COLO668 (cell line): ENCODE results near the gene GALNT12.

ENCODE experiments used
- DNase-seq: peaks from one replicate; lab custom pipeline; 2025; ENCODE audit not compliant: unreplicated experiment; lab: John Stamatoyannopoulos, UW

The GALNT12 gene, protein sequence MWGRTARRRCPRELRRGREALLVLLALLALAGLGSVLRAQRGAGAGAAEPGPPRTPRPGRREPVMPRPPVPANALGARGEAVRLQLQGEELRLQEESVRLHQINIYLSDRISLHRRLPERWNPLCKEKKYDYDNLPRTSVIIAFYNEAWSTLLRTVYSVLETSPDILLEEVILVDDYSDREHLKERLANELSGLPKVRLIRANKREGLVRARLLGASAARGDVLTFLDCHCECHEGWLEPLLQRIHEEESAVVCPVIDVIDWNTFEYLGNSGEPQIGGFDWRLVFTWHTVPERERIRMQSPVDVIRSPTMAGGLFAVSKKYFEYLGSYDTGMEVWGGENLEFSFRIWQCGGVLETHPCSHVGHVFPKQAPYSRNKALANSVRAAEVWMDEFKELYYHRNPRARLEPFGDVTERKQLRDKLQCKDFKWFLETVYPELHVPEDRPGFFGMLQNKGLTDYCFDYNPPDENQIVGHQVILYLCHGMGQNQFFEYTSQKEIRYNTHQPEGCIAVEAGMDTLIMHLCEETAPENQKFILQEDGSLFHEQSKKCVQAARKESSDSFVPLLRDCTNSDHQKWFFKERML

DNA sequence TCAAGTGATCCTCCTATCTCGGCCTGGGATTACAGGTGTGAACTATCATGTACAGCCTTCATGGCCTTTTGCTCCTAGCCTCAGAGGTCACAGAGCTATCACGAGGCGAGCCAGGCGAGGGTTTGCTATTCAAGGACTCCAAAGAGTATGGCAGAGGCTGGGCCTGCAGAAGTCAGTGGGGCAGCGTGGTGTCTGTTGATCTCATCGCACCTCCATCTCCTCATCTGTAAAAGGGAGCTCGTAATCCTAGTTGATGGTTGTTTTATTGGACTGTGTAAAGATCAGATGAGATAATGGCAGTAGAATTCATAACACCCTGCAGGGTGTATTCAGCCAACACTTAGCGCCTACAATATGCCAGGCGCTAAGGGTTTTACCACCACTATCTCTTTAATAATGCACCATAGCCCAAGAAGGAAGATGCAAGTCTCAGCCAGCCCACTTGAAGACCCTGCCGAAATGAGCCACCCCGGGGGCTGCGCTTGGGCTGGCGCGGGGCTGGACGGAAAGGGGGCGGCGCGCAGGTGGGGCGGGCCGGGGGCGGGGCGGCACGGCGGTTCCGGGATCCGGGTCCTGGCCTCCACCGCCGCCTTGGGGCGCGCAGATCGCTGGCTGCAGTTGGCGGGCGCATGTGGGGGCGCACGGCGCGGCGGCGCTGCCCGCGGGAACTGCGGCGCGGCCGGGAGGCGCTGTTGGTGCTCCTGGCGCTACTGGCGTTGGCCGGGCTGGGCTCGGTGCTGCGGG is at the start of gene GALNT12:
Gene GALNT12 (plus strand): TSS at position 601 of the 744 bp plus-strand sequence. CDS start 29 bp downstream, at position 630.
- DNase-seq, result peak; percentile 64

DNA sequence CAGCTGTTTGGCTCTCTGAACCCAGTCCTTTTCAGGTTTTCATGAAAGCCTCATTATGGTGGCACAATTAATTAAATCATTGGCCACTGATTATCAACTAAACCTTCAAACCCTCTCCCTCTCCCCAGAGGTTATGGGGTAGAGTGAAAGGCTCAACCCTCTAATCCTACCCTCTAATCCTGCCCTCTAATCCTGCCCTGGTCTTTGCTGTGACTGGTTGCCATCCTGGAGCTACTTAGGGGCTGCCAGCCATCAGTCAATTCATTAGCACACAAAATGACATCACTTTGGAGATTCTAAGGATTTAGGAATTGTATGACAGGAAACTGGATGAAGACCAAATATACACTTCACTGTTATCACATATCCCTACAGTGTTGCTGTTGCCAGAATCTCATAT is 47.2 kb upstream of the GALNT12 start:
- DNase-seq, result no peak

DNA sequence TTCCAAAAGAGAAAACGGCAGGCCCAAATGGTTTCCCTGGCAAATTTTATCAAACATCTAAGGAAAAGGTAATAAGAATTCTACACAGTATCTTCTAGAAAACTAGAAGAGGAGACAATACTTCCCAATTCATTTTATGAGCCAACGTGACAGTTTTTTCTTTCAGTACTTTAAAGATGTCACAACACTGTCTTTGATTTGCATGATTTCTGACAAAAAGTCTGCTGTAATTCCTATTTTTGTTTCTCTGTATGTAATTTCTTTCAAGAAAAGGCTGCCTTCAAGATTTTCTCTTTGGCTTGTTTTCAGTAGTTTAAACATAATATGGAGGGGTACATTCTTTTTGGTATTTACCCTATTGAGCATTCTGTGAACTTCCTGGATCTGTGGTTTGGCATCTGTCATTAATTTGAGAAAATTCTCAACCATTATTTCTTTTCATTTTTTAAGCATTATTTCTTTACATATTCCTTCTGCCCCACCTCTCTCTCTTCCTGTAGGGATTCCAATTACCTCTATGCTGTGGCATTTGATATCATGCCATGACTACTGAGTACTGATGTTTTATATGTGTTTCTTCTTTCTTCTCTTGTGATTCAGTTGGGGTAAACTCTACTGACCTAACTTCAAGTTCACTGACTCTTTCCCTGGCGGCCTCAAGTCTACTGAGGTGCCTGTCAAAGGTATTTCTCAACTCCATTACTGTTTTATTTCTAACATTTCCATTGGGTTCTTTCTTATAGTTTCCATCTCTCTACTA is 43.3 kb upstream of the GALNT12 start:
- DNase-seq, result no peak

DNA sequence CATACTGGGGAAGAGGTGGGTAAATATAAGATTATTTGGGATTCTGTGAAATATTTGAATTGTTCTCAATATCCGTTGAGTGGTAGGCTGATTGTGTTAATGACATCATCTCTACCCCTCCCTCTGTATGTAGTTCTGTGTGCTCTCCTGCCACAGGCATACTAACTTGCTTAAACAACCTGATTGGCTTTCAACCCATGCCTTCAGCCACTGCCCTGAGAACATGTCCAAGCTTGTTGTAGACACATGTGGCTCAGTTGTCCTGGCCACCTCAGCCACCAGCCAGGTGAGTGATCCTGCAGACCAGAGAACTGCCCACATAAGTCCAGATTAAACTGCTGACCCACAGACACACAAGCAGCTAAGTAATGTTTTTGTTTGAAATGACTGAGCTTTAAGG is 42.2 kb upstream of the GALNT12 start:
- DNase-seq, result no peak

DNA sequence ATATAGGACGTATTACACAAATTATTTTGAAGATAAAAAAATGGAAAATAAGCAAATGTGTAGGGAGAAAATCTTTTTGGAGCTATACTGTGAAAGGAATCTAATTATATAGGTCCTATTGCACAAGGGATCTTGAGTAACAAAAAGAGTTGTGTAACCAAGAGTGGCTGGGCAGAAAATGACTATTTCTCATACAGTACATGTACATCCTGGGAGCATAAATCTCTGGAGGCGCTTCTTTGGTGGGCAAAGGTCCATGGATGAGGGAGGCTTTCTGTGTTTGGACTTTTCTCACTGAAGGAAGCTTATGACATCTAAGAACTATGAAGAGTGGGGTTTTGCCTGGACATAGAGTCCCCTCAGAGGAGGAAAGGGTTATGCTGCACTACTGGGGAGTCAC is 40.9 kb upstream of the GALNT12 start:
- no peak for DNase-seq

DNA sequence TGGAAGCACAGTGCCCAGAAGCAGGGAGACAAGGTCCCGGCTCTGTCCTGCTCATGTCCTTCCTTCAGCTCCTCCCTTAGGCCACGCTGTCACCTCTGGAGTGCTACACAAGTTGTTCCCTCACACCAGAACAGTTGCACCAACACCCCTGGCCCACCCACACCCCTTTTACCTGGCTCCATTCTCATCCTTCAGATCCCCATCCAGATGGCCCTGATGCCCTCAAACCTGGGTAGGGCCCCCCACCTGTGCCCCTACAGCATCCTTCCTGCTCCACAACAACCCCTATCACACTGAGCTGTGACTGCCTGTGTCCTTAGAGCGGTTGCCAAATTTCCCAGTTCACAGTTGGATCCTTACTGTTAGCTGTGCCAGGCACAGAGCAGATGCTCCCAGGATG is 40.3 kb upstream of the GALNT12 start:
- DNase-seq, result no peak

DNA sequence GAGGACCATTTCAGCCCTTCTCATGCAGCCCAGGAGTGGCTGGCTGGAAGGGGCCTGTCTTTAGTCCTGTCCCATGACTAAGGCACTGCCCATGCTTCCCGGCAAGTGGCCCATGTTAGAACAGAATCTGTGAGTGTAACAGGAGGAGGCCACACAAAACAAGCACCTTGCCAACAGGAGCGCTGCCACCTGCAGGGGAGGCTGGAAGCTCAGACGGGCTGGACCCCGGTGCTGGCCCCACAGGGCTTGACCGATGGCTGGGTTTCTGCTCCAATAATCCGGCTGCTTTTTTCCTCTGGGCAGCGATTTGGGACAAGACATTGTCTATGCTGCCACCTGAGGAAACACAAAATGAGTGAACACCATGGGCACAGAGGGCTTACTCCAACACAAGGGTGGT is 39.6 kb upstream of the GALNT12 start:
- DNase-seq, result no peak

DNA sequence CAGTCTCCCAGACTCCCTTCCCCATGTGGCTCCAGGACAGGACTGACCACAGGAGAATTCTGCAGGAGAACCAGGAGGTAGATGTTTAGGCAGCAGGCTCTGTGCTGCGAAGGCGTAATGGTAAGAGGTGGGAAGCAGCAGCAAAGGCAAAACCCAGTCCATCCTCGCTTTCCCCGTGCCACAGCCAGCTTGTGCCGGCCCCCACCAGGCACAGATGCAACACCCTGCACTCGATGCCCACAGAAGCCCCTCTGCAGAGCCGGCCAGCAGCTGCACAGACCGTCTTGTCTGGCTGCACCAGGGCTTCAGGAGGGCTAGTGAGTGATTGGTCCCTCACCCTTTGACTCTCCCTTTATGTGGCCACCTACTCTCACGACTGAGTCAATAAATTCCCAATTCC is 39.1 kb upstream of the GALNT12 start:
- DNase-seq, result no peak

DNA sequence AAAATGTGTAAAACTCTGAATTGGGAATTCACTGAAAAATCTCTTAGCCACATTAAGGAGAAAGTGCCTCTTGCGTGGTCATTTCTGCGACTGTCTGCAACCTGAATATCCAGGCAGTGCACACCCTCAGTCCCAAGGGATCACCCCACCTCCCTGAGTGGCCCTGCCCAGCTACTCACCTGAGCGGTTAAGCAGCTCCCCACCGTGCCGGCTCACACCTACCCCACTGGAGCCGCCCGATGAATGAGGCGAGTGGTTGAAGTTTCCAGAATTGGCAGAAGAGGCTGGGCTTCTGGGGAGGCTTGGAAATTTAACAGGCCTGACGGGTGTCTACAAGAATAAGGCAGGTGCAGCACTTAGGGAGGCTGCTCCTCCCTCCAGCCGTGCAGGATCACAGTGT is 36.8 kb upstream of the GALNT12 start:
- no peak for DNase-seq

DNA sequence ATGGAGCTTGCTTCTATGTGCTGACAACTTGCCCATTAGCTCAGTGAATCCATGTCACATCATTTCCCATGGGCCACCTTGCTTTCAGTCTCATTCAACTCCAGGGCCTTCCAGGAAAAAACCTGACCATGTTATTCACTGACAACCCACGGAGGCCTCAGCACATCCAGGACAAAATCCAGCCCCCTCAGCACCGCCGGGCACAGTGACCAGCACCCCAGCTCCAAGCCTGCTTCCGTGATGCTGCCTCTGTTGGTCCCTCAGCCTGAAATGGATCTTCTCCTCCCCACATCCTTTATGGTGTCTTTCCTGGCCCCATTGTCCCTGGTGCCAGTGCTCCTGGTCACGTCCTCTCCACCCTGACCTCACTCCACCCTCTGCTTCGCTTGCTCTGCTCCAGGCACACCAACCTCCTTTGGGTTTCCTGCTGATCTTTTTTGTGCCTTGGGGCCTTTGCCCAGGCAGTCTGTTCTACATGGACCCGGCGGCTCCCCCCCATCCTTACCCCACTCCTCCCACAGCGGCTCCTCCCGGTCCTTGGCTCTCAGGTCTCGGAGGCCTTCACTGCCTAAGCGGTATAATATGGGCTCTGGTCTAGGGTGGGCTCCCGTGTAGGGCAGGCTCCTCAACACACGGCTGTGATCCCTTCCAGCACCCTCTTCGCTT is 36.1 kb upstream of the GALNT12 start:
- no peak for DNase-seq

DNA sequence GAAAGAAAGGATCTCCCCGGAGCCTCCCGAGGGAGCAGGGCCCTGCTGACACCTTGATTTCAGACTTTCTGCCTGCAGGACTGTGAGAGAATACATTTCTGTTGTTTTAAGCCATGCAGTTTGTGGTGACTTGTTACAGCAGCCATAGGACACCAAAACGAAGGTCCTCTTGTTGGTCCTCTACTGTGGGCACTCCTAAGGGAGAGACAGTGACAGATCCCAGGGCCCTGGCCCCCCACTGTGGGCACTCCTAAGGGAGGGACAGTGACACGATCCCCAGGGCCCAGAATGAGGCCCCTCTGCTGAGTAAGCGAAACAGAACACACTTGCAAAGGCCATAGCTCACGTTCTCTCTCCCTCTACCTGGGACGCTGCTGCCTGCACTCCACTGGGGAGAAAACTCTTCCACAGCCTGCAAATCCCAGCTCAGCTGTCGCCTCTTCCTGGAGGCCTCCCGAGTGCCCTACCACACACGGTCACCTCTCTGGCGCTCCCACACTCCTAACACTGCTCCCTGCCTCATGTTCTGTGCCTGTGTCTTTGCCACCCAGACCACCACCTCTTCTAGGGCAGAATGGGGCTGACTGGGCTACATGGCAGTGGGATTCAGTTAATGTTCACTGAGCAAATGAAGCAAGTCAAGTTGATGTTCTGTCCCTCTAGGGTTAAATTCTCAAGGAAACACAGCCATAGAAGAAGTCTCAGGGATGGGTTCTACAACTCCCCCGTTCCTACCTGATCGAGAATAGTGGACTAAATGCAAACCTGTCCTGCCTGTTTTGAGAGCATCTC is 34.9 kb upstream of the GALNT12 start:
- DNase-seq, result no peak

DNA sequence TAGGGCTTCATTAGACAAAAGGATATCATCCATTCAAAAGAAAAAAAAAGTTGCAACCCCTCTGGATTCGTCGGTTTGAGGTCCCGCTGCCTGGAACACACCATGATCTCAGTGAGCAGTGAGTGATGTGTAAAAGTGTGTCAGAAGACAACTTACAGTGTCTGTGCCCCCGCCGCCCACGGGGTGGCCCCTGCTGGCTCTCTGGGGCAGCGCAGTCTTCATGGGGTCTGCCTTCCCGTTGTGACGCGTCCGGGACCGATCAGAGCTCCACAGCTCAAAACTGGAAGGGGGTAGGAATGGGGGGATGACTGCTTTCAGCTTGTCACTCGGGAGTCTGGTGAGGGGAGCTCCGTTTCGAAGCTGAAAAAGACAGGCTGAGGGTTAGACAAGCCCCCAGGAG is 33.7 kb upstream of the GALNT12 start:
- DNase-seq, result no peak

DNA sequence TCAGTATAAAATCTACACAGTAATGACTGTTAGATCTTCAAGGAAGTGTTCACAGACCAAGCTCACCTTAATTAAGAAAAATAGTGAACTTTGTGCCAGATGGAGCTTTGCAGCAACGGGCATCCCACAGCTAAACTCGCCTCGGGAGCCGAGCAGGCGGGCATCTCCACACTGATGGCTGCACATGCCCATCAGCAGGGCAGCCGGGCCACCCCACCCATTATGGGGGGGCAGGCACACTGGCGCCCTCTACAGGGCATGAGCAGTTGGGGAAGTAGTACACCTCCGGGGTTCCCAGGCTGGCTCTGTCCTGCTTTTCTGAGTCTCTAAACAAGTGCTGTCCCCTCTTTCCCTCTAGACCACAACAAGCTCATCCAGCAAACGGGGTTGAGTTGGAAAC is 32.7 kb upstream of the GALNT12 start:
- DNase-seq, result peak; percentile 13

DNA sequence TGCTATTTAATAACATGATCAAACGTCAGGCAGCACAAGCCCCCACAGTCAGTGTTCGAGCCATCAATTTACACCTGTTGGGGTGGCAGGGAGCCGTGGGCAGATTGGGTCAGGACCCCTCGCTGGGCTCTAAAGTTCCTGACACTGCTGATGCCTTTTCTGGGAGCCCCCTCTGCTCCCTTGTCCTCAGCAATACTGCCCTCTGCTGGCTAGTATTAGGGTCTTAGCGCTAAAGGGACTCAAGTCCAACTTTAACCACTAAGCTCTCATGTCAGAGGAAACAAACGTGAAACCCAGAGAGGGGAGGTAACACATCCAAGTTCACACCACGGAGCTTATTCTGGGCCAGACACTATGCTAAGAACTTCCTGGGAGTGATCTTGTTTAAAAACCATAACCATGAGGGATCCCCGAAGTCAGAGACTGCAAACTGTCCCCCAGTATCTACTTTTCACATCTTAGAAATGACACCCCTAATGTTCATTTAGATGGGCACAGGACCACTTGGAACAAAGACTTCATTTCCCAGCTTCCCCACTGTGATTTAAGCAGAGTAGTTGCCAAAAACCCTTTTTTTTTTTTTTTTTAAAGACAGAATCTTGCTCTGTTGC is 31.5 kb upstream of the GALNT12 start:
- DNase-seq, result peak; percentile 43

DNA sequence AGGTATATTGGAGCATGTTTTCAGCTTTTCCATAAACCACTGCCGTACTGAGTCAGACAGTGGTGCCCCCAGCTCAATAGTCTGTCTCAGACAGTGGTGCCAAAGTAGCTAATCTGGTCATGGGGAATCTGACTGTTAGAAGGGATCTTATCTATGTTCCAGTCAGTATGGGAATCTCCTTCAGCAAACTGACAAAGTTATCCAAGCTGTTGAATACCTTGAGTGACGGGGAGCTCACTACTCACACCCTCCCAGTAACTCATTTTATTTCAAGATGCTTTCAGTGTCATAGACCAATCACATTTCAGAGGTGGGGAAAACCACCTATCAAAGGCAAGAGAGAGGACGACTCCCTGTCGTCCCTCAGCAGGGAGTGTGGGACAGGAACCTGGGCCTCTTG is 29.9 kb upstream of the GALNT12 start:
- DNase-seq, result no peak

DNA sequence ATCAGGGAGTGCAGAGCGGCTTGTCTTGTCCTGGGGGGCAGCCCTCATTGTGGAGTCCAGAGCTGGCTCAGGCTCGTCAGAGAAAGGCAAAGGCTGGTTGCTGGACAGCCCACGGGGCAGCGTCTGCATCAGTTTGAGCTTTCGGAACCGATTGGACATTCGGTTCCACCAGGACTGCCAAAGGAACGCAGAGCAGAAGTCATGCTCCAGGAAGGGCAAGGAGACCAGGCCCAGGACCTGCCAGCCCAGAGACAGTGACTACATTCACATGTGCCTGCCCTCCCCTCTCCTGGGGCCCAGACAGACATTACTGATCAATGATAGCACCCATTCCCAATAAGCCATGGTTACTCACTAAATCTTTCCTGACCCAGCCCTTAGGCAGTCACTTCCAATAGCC is 29.2 kb upstream of the GALNT12 start:
- no peak for DNase-seq

DNA sequence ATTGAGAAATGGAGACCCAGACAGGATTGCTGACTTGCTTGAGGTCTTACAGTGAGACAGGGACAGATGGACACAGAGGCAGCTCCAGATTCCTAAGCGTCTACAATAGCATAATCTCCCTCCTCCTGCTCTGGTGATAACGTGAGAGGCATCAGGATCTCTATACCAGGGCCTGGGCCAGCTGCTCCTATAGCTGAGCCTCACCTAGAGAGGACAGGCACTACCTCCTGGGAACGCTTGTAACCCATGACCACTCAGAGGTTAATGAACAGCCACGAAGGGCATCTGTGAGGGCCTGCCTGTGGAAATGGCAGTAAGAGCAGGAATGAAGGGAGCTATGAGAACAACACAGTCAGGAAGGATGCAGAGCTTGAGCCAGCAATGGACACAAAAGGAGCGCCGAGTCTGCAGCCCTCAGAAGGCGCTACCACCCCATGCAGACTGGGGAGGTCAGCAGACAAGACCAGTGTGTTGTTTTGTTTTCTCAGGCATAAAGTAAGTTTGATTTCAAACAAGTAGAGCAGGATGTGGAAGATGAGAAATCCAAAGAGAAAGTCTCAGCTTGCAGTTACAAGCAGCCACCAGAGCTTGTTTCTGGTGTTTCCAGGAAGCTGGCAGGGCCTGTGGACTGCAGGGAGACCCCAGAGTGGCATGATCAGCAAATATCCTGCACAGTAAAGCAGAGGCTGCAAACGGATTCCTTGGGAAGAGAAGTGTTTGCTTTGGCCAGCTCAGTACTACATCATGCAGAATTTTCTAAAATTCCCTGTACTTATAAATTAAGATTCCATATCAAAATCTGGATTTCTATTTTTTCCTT is 28.5 kb upstream of the GALNT12 start:
- DNase-seq, result no peak

DNA sequence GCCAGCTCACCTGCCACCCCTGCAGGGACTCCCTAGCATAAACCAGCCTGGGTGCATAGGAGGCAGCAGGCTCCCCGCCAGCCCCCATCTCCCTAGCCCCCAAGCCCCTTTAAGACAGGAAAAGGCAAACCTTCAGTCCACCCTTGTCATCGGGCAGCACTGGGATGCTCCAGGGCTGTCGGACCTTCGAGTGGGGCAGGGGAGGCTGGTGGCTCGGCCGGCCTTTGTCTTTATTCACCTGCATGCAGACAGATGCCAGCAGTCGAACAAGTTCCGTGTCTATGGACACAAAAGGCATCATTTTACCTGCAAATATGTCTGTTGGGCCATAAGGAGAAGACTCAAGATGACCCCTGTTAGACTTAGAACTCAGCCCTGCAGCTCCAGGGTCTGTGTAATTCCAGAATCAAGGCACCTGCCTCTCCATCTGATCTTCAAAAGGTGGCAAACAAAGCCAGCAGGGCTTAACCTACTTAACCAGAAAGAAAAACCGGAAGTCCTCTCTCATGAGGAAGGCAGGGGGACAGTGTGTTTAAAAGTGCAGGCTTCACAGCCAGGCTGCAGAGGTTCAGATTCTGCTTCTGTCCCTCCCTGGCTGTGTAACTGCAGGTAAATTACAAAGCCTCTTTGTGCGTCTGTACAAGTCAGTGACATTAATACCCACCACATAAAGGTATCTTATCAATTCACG is 27.3 kb upstream of the GALNT12 start:
- DNase-seq, result no peak
